Ovary (tissue), 3 donors: ENCODE measurements around the gene MEGF6.

Source experiments
- CTCF ChIP-seq, 3 donors: fragments of 450-650 bp in 2 of 3; fragments of 200-600 bp in 1 of 3; IDR thresholded peaks; one replicate each; pipeline versions ENCODE4 v1.5.1 to v1.8.0; 2016 to 2022; ENCODE audit warnings: antibody characterized with exemption in 3 of 3, mild to moderate bottlenecking in 1 of 3
- EP300 ChIP-seq: sonication (generic); formaldehyde crosslinking; IDR thresholded peaks from one replicate; pipeline ENCODE4 v1.6.1; 2017; ENCODE audit warnings: antibody characterized with exemption
- POLR2A ChIP-seq: fragments of 450-650 bp; IDR thresholded peaks from one replicate; pipeline ENCODE4 v1.6.1; 2017; ENCODE audit warnings: antibody characterized with exemption, mild to moderate bottlenecking, moderate library complexity
- donor health status: DM: no; HTN: no; CAD: no.

GRCh38 chr1:3529099-3529729, 82.1 kb downstream of the MEGF6 start:
- no peak for TF ChIP-seq POLR2A
- TF ChIP-seq CTCF (IDR thresholded peaks at IDR 0.05): no peak
- TF ChIP-seq EP300: no peak
